Natural killer cell (primary cell): ENCODE results near the gene RBM38. TPM values are rescaled to one million over a fixed set of nuclear protein-coding genes. Genes with fewer than 3 reads are reported as not detected.

Experiments used
- ATAC-seq, 3 donors: fragments of 150-1000 bp in 2 of 3; fragments of 200-7000 bp in 1 of 3; cut with Tn5 transposase; 1 replicate in 1 of 3; 2 replicates in 2 of 3; pipeline ENCODE4 v1.10.0; 2021; ENCODE audit warnings: mild to moderate bottlenecking in 2 of 3, moderate library complexity in 2 of 3
- DNase-seq, 2 donors: peaks; one replicate each; pipeline versions ENCODE4 v3.0.0 to v3.0.0-alpha.2; 2013 to 2021; ENCODE audit warnings: mixed read lengths in 1 of 2
- H3K27ac ChIP-seq: one replicate; pipeline ENCODE4 v1.5.1; 2013; ENCODE audit warnings: mild to moderate bottlenecking, low read length
- H3K27me3 ChIP-seq: one replicate; pipeline ENCODE4 v1.6.1; 2013; ENCODE audit warnings: low read length; ENCODE audit not compliant: control insufficient read depth, insufficient read depth
- H3K36me3 ChIP-seq: one replicate; pipeline ENCODE4 v1.6.1; 2013; ENCODE audit warnings: low read length; ENCODE audit not compliant: control insufficient read depth, insufficient read depth
- H3K4me1 ChIP-seq: one replicate; pipeline ENCODE4 v1.6.1; 2013; ENCODE audit warnings: low read length; ENCODE audit not compliant: control insufficient read depth, insufficient read depth
- H3K4me3 ChIP-seq: one replicate; pipeline ENCODE4 v1.5.1; 2013; ENCODE audit warnings: low read length
- H3K9me3 ChIP-seq: one replicate; pipeline ENCODE4 v1.6.1; 2013; ENCODE audit warnings: low read length; ENCODE audit not compliant: control insufficient read depth, insufficient read depth
- H3K27ac Mint-ChIP-seq, 2 donors: one replicate each; pipeline ENCODE4 v1.8.0; 2022; ENCODE audit warnings: mild to moderate bottlenecking in 2 of 2, mixed read lengths in 2 of 2, moderate library complexity in 1 of 2
- H3K27me3 Mint-ChIP-seq, 2 donors: one replicate each; pipeline ENCODE4 v1.8.0; 2022; ENCODE audit warnings: low read depth in 2 of 2, mixed read lengths in 2 of 2
- H3K36me3 Mint-ChIP-seq: one replicate; pipeline ENCODE4 v1.8.0; 2022; ENCODE audit warnings: mixed read lengths
- H3K4me1 Mint-ChIP-seq, 2 donors: one replicate each; pipeline ENCODE4 v1.8.0; 2022; ENCODE audit warnings: mixed read lengths in 2 of 2
- H3K4me3 Mint-ChIP-seq: one replicate; pipeline ENCODE4 v1.8.0; 2022; ENCODE audit warnings: mild to moderate bottlenecking, moderate library complexity, mixed read lengths
- H3K9me3 Mint-ChIP-seq, 2 donors: one replicate each; pipeline ENCODE4 v1.8.0; 2022; ENCODE audit warnings: mixed read lengths in 2 of 2
- WGBS: methylation state at CpG from one replicate; pipeline ENCODE4 v1.1.7; 2013; ENCODE audit warnings: missing lambda C conversion rate; ENCODE audit not compliant: insufficient coverage; 5-methylcytosine and 5-hydroxymethylcytosine counted together
- intact Hi-C: fragments of 100-400 bp; cut with micrococcal nuclease; formaldehyde crosslinking; loops from one replicate; pipeline ENCODE4 v1.14.2; 2022
- total RNA-seq, 4 donors: library from RNA; stranded (reverse); fragments of 120-200 nt in 1 of 4; gene quantifications; one replicate each; pipeline versions ENCODE4 v1.2.3 to v1.2.4, GENCODE V29; 2013 to 2022
- TF ChIP-seq, protein P1 (sequence below): fragments of 200-600 bp; IDR thresholded peaks from one replicate; pipeline ENCODE4 v1.8.0; 2022; ENCODE audit warnings: antibody characterized with exemption

RBM38 gene
- total RNA-seq, 3 donors from 2014 or later (not counting 1 experiment from before 2014, with no cell fraction given): 217 to 392 (median 264) TPM

DNA sequence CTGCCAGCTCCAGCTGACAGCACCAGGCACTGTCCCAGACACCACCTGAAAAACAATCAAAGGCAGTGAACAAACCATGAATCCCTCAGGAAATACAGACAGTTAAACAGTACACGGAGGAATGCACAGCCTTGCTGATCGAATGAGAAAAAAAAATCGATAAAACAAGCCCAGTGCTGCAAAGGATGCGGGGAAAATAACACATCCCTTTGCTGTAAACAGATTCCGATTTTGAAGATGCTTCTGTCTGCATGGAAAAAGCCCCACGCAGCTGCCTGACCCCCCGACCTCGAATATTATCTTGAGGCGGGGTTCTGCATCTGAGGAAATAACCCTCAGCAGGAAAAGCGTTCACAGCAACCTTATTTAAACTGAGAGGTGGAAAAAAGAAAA lies 43.9 kb downstream of the RBM38 start:
- H3K4me3 Mint-ChIP-seq: no peak overlapping the region
- WGBS: 47% methylated on average over 10 of the region's 10 CpGs
- ATAC-seq (no peak), DNase-seq (no peak)
- intact Hi-C loops: loop anchor here (2.0 kb wide), 2 partner anchors 16 to 52 kb away; no protein-coding TSS in a partner anchor
- H3K4me1 Mint-ChIP-seq: peaks cover 48 to 60% of the 10 kb centered on the region in 2 donors
- H3K27ac Mint-ChIP-seq: peak overlapping the region; percentile 92 to 93
- no peak overlapping the region for H3K27ac ChIP-seq
- no peak overlapping the region for H3K4me3 ChIP-seq
- TF ChIP-seq, protein P1, sequence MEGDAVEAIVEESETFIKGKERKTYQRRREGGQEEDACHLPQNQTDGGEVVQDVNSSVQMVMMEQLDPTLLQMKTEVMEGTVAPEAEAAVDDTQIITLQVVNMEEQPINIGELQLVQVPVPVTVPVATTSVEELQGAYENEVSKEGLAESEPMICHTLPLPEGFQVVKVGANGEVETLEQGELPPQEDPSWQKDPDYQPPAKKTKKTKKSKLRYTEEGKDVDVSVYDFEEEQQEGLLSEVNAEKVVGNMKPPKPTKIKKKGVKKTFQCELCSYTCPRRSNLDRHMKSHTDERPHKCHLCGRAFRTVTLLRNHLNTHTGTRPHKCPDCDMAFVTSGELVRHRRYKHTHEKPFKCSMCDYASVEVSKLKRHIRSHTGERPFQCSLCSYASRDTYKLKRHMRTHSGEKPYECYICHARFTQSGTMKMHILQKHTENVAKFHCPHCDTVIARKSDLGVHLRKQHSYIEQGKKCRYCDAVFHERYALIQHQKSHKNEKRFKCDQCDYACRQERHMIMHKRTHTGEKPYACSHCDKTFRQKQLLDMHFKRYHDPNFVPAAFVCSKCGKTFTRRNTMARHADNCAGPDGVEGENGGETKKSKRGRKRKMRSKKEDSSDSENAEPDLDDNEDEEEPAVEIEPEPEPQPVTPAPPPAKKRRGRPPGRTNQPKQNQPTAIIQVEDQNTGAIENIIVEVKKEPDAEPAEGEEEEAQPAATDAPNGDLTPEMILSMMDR: no peak
- no peaks in the 10 kb centered on the region for H3K36me3 ChIP-seq
- no peaks in the 10 kb centered on the region for H3K36me3 Mint-ChIP-seq
- H3K9me3 Mint-ChIP-seq: no peaks in the 10 kb centered on the region
- no peaks in the 10 kb centered on the region for H3K27me3 ChIP-seq
- H3K9me3 ChIP-seq: no peaks in the 10 kb centered on the region
- H3K27me3 Mint-ChIP-seq: no peaks in the 10 kb centered on the region
- peaks cover 64% of the 10 kb centered on the region for H3K4me1 ChIP-seq

DNA sequence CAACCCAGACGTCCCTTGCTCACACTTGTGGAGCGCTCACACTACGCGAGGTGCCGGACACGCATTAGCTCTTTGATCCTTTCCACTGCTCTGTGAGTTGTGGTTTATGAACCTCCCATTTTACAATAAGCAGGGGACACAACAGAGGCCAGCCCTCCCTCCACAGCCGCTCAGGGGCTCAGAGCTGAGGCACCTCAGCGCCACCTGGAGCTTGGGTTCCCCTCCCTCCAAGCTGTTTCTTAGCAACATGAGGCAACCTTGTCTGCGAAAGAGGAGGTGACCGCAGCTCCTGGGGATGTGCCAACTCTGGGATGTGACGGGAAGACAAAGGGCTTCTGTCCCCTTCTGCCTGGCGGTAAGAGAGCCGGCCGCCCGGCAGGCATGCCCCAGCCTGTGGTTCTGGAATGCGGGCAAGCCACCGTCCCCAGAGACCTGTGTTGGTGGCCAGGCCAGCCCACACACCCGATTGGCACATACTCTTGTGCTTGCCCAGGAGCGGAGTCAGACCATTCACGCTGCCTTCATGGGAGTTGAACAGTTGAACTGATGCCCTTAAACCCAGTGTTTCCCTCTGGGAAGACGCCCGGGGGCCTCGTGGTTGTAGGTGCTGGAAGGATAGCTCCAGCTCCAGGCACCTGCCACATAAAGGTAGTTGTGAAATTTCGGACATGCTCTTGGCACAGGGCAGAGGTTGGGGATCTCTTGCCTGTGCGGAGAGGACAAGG lies 44.5 kb downstream of the RBM38 start:
- peak; percentile 34 to 71 for DNase-seq
- H3K9me3 Mint-ChIP-seq: no peaks in the 10 kb centered on the region
- H3K27me3 Mint-ChIP-seq: no peaks in the 10 kb centered on the region
- no peak overlapping the region for H3K4me3 Mint-ChIP-seq
- no peaks in the 10 kb centered on the region for H3K9me3 ChIP-seq
- WGBS: 42% methylated on average over 25 of the region's 25 CpGs
- no peaks in the 10 kb centered on the region for H3K36me3 ChIP-seq
- H3K36me3 Mint-ChIP-seq: no peaks in the 10 kb centered on the region
- intact Hi-C loops: loop anchor here (2.0 kb wide), 2 partner anchors 15 to 53 kb away; no protein-coding TSS in a partner anchor
- no peaks in the 10 kb centered on the region for H3K27me3 ChIP-seq
- peaks cover 48 to 62% of the 10 kb centered on the region in 2 donors for H3K4me1 Mint-ChIP-seq
- H3K4me1 ChIP-seq: peaks cover 65% of the 10 kb centered on the region
- no peak overlapping the region for H3K27ac ChIP-seq
- H3K27ac Mint-ChIP-seq: peak overlapping the region in 1 of 2 donors; percentile 93
- ATAC-seq: peak; percentile 15 to 38 (median 22)
- no peak overlapping the region for H3K4me3 ChIP-seq
- TF ChIP-seq, protein P1: no peak

DNA sequence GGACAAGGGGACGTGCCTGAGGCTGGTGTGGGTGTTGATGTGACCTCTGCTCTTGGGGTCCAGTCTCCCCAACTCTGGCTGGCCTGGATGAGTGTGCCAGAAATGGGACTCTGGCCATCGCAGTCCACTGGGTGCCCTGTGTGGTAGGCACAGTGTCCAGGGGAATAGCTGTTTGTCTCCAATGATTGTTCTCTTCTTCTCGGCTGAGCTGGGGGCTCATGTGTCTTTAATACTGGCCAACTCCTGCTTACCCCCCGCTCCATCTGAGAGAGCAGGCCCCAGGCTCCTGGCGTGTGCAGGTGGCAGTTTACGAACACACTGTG lies 45.0 kb downstream of the RBM38 start:
- no peaks in the 10 kb centered on the region for H3K27me3 Mint-ChIP-seq
- H3K27ac Mint-ChIP-seq: peak overlapping the region in 1 of 2 donors; percentile 33
- Histone ChIP-seq H3K4me1 (peaks cover 60% of the 10 kb centered on the region), H3K36me3 (no peaks in the 10 kb centered on the region), H3K27me3 (no peaks in the 10 kb centered on the region), H3K9me3 (no peaks in the 10 kb centered on the region), H3K27ac (no peak overlapping the region), H3K4me3 (no peak overlapping the region)
- ATAC-seq: no peak
- H3K36me3 Mint-ChIP-seq: no peaks in the 10 kb centered on the region
- peaks cover 48 to 59% of the 10 kb centered on the region in 2 donors for H3K4me1 Mint-ChIP-seq
- no peak for DNase-seq
- TF ChIP-seq, protein P1: no peak
- no peak overlapping the region for H3K4me3 Mint-ChIP-seq
- intact Hi-C loops: no loop called here
- 97% methylated on average over 6 of the region's 6 CpGs for WGBS
- H3K9me3 Mint-ChIP-seq: no peaks in the 10 kb centered on the region

DNA sequence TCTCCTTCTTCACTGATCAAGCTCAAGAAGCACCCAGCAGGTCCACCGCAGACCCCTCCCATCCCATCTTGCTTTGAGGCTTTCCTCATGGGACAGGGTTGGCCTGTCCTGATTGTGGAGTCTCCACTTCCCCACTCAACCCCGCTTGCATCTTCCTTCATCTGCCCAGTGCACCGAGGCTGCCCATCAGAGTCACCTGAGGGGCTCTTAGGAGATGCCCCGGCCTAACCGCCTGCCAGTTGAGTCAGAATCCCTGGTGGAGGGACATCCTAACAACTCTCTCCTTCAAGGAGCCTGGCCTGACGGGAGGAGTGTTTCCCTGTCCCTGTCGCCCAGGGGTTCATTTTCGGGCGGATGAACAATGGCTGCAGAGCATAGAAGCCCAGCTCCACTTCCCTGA lies 46.1 kb downstream of the RBM38 start:
- TF ChIP-seq, protein P1: no peak
- Histone ChIP-seq H3K27me3 (no peaks in the 10 kb centered on the region), H3K4me3 (no peak overlapping the region), H3K27ac (no peak overlapping the region), H3K4me1 (peaks cover 49% of the 10 kb centered on the region), H3K36me3 (no peaks in the 10 kb centered on the region), H3K9me3 (no peaks in the 10 kb centered on the region)
- peak overlapping the region in 1 of 2 donors; percentile 58 for H3K27ac Mint-ChIP-seq
- peaks cover 39 to 48% of the 10 kb centered on the region in 2 donors for H3K4me1 Mint-ChIP-seq
- WGBS: 80% methylated on average over 9 of the region's 9 CpGs
- H3K4me3 Mint-ChIP-seq: no peak overlapping the region
- no peaks in the 10 kb centered on the region for H3K9me3 Mint-ChIP-seq
- no peaks in the 10 kb centered on the region for H3K36me3 Mint-ChIP-seq
- DNase-seq (no peak), ATAC-seq (no peak)
- intact Hi-C loops: no loop called here
- no peaks in the 10 kb centered on the region for H3K27me3 Mint-ChIP-seq
